AG04449 (cell line): ENCODE results near the gene RUFY3.
"Not testable (repeated sequence)": the region's sequence is repeated elsewhere in the genome, so short reads cannot be mapped to it uniquely, and the experiment has no call there.

Source experiments
- CTCF ChIA-PET: fragments of 350-600 bp; formaldehyde crosslinking; extraction: SDS; loops from one replicate; lab custom pipeline; 2021; ENCODE audit warnings: antibody characterized with exemption; lab: Yijun Ruan, JAX
- POLR2A ChIA-PET: fragments of 400-600, 350-600 bp; formaldehyde crosslinking; extraction: SDS; loops from one replicate; lab custom pipeline; 2020; ENCODE audit warnings: antibody characterized with exemption, inconsistent platforms; lab: Yijun Ruan, JAX
- DNase-seq: peaks from one replicate; pipeline ENCODE4 v3.0.0-alpha.2; 2010; ENCODE audit warnings: low read depth, low spot score
- H3K4me3 ChIP-seq: 2 replicates; pipeline ENCODE4 v1.5.1; 2011; ENCODE audit warnings: low read depth, mild to moderate bottlenecking, control low read depth, low read length
- CTCF ChIP-seq: IDR thresholded peaks from one replicate; pipeline ENCODE4 v1.5.1; 2011; ENCODE audit warnings: mild to moderate bottlenecking, moderate library complexity, low read length, control low read depth, inconsistent platforms; ENCODE audit not compliant: insufficient read depth; ENCODE audit errors: missing control alignments

Gene RUFY3

GRCh38 chr4:70833675-70834074 is 111.9 kb downstream of the RUFY3 start:
- DNase-seq, result no peak
- TF ChIP-seq CTCF, result no peak
- no peak overlapping the region for H3K4me3 ChIP-seq
- ChIA-PET CTCF (no interaction called here), POLR2A (no interaction called here)

DNA sequence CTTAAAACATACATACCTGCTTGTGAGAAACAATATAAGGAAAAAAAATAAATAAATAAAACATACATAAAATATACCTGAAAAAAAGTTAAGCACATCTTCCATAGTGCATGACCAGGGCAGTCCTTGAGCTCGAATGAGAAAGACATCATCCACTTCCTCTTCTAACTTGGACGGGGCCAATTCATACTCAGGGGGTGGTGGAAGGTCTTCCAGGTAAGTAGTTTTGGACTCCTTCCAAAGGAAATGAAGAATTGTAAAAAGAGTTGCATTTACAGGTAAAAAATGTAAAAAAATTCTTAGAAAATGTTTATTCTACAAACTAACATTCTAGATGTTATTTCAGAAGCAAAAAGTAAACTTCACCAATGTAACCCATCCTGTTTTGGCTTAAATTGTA is 114.3 kb downstream of the RUFY3 start:
- no peak for DNase-seq
- H3K4me3 ChIP-seq, result no peak overlapping the region
- CTCF ChIA-PET, result interaction anchor here (1.3 kb wide), 1 partner anchor 13 kb away, joined by 3 read pairs; no protein-coding TSS in a partner anchor
- POLR2A ChIA-PET, result no interaction called here
- TF ChIP-seq CTCF, result no peak

GRCh38 chr4:70838204-70838603 is 116.4 kb downstream of the RUFY3 start:
- POLR2A ChIA-PET, result interaction anchor here (0.7 to 1.9 kb wide), 5 partner anchors 9 to 348 kb away, joined by 3 to 8 read pairs (median 4); partner anchors contain the start of genes MOB1B and UTP3
- CTCF ChIA-PET, result interaction anchor here (0.6 to 1.9 kb wide), 6 partner anchors 171 to 874 kb away, joined by 3 to 6 read pairs (median 4); no protein-coding TSS in a partner anchor
- TF ChIP-seq CTCF, result no peak
- peak overlapping the region; percentile 92 for H3K4me3 ChIP-seq
- DNase-seq, result no peak

GRCh38 chr4:70838666-70839588 is 117.2 kb downstream of the RUFY3 start:
- TF ChIP-seq CTCF, result no peak
- ChIA-PET POLR2A (interaction anchor here (0.6 to 1.9 kb wide), 8 partner anchors 9 to 347 kb away, joined by 3 to 8 read pairs (median 4); partner anchors contain the start of genes DCK, MOB1B and UTP3), CTCF (interaction anchor here (0.6 to 1.9 kb wide), 5 partner anchors 170 to 873 kb away, joined by 3 to 6 read pairs (median 4); no protein-coding TSS in a partner anchor)
- DNase-seq, result no peak
- peak overlapping the region; percentile 92 for H3K4me3 ChIP-seq

DNA sequence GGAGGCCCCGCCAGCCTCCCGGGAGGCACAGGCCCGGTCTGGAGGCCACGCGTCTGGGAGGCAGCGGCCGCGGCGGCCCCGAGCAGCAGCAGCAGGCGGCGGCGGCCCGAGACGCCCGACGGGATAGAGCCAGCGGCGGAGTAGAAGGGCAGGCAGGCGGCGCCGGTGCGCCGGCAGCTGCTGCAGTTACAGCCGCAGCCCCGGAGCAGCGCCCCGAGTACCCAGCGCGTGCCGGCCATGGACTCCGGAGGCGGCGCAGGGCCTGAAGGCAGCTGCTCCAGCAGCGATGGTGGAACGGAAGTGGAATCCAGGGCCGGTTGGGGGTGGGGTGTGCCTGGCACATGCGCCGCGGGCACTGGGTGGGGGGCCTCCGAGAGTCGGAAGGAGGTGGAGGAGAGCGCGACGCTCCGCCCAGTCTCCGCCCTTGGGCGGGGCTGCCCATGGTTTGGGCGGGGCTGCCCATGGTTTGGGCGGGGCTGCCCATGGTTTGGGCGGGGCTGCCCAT is 117.9 kb downstream of the RUFY3 start, which contains the start of gene GRSF1:
Gene GRSF1, minus strand, starts transcription at position 302 of the 505 bp plus-strand sequence. Its CDS starts 63 bp downstream, at position 239.
- CTCF ChIA-PET, result interaction anchor here (1.4 to 1.9 kb wide), 2 partner anchors 171 to 188 kb away, joined by 4 to 6 read pairs; no protein-coding TSS in a partner anchor
- TF ChIP-seq CTCF, result no peak
- H3K4me3 ChIP-seq, result peak within 1 kb of the TSS; percentile 92
- POLR2A ChIA-PET, result interaction anchor here (0.6 to 1.9 kb wide), 6 partner anchors 10 to 154 kb away, joined by 3 to 8 read pairs (median 4); partner anchors contain the start of genes DCK and MOB1B
- peak; percentile 31 for DNase-seq

- ChIA-PET CTCF (interaction anchor here (1.9 kb wide), 1 partner anchor 188 kb away, joined by 6 read pairs; no protein-coding TSS in a partner anchor), POLR2A (interaction anchor here (0.6 to 1.9 kb wide), 4 partner anchors 11 to 153 kb away, joined by 3 to 8 read pairs (median 6); partner anchors contain the start of genes DCK and MOB1B)
- H3K4me3 ChIP-seq, result peak overlapping the region; percentile 12; the same call in 1 of the 2 replicates
- not testable (repeated sequence) for DNase-seq
These were observed 118.4 kb downstream of the RUFY3 start for GRCh38 chr4:70840137-70840536.

DNA sequence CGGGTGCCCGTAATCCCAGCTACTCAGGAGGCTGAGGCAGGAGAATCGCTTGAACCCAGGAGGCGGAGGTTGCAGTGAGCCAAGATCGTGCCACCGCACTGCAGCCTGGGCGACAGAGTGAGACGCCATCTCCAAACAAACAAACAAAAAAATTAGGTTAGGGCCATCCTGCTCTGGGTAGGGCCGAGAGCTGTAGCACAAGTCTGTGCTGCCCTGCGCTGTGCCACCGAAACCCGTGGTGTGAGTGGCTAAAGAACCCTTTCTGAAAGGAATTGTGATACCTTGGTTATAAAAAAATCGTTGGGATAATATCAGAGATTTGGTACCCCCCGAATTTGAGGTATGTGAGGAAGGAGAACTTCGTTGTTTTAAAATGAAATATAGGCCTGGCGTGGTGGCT is 118.9 kb downstream of the RUFY3 start:
- H3K4me3 ChIP-seq, POLR2A ChIA-PET, CTCF ChIA-PET: not testable (repeated sequence)

More for the DNA sequence above, 118.9 kb downstream of the RUFY3 start:
- DNase-seq, result not testable (repeated sequence)
